K562 (cell line): ENCODE data around the gene IPO11. TPM values are rescaled to one million over a fixed set of nuclear protein-coding genes. Genes with fewer than 3 reads are reported as not detected.

ENCODE experiments used
- ATAC-seq: fragments of 200-7000 bp; cut with Tn5 transposase; 3 replicates; pipeline ENCODE4 v1.9.1; 2020; ENCODE audit warnings: moderate library complexity
- BruUV-seq: library from RNA; stranded (reverse); fragments of 400-500 nt; replicated peaks from 2 replicates; lab custom pipeline; 2021; lab: Mats Ljungman, UMichigan
- CTCF ChIA-PET: fragments of 300-600 bp; formaldehyde crosslinking; extraction: SDS; loops from one replicate; lab custom pipeline; 2021; ENCODE audit warnings: low intra/inter-chr PET ratio; lab: Yijun Ruan, JAX
- POLR2A ChIA-PET: fragments of 300-600, 350-650 bp; sonication (Branson Sonifier 250); formaldehyde crosslinking; extraction: SDS; loops from one replicate; lab custom pipeline; 2021; ENCODE audit warnings: antibody characterized with exemption, inconsistent platforms; lab: Yijun Ruan, JAX
- DNase-seq, 4 experiments: peaks; one replicate each; pipeline versions ENCODE4 v3.0.0 to v3.0.0-alpha.2; 2011 to 2018; ENCODE audit warnings: low spot score in 3 of 4, mixed read lengths in 3 of 4; ENCODE audit errors: extremely low read depth in 1 of 4
- FAIRE-seq: peaks from 2 replicates; lab custom pipeline; 2011; peaks lifted over from hg19 to GRCh38; lab: Jason Lieb, UNC
- H2AFZ ChIP-seq: 2 replicates; pipeline ENCODE4 v1.6.0; 2011; ENCODE audit warnings: low read depth, low read length, control low read depth, inconsistent platforms
- H3K27ac ChIP-seq: fragments of 200-600 bp; 3 replicates; pipeline ENCODE4 v1.8.0; 2011; ENCODE audit warnings: low read depth, mild to moderate bottlenecking, control low read depth, inconsistent platforms, low read length, moderate library complexity, mixed read lengths; ENCODE audit errors: extremely low read depth
- H3K27me3 ChIP-seq, 2 experiments: fragments of 300-600 bp in 1 of 2; 2 replicates in 1 of 2; 3 replicates in 1 of 2; pipeline versions ENCODE4 v1.6.0 to v1.8.0; 2011; ENCODE audit warnings: inconsistent platforms in 2 of 2, low read length in 2 of 2, mild to moderate bottlenecking in 1 of 2, mixed read lengths in 1 of 2, moderate library complexity in 1 of 2; ENCODE audit not compliant: control insufficient read depth in 2 of 2, insufficient read depth in 2 of 2
- H3K36me3 ChIP-seq: fragments of 300-600 bp; 3 replicates; pipeline ENCODE4 v1.8.0; 2011; ENCODE audit warnings: mild to moderate bottlenecking, low read length, inconsistent platforms; ENCODE audit not compliant: control insufficient read depth, insufficient read depth
- H3K4me1 ChIP-seq, 2 experiments: fragments of 200-600 bp in 1 of 2; replicated peaks in 1 of 2; 2 replicates in 1 of 2; 3 replicates in 1 of 2; pipeline versions ENCODE4 v1.5.1 to v1.8.0; 2011; ENCODE audit warnings: inconsistent platforms in 2 of 2, low read length in 2 of 2, mild to moderate bottlenecking in 1 of 2, mixed read lengths in 1 of 2, moderate library complexity in 1 of 2; ENCODE audit not compliant: control insufficient read depth in 2 of 2, insufficient read depth in 2 of 2
- H3K4me2 ChIP-seq: 2 replicates; pipeline ENCODE4 v1.6.1; 2011; ENCODE audit warnings: low read length, control low read depth, inconsistent platforms, mixed read lengths; ENCODE audit not compliant: insufficient read depth
- H3K4me3 ChIP-seq: fragments of 200-600 bp; sonication (generic), shearing (Covaris generic); 2 replicates; pipeline ENCODE4 v1.5.1; 2016; ENCODE audit warnings: control low read depth, inconsistent platforms
- H3K79me2 ChIP-seq: fragments of 200-600 bp; 3 replicates; pipeline ENCODE4 v1.8.0; 2011; ENCODE audit warnings: low read length, inconsistent platforms; ENCODE audit not compliant: control insufficient read depth, insufficient read depth
- H3K9ac ChIP-seq, 2 experiments: 2 replicates each; pipeline versions ENCODE4 v1.6.0 to v1.6.1; 2011; ENCODE audit warnings: low read depth in 2 of 2, low read length in 2 of 2, control low read depth in 1 of 2, inconsistent platforms in 1 of 2, mild to moderate bottlenecking in 1 of 2, mixed read lengths in 1 of 2; ENCODE audit not compliant: insufficient read depth in 1 of 2
- H3K9me1 ChIP-seq: one replicate; pipeline ENCODE4 v1.6.0; 2011; ENCODE audit warnings: inconsistent platforms, mild to moderate bottlenecking, low read length, moderate library complexity; ENCODE audit not compliant: control insufficient read depth, insufficient read depth
- H3K9me3 ChIP-seq: replicated peaks from 2 replicates; pipeline ENCODE4 v1.5.1; 2011; ENCODE audit warnings: low read depth, low read length, inconsistent platforms; ENCODE audit not compliant: control insufficient read depth, insufficient read depth
- H4K20me1 ChIP-seq: replicated peaks from 2 replicates; pipeline ENCODE4 v1.6.1; 2011; ENCODE audit warnings: low read length, inconsistent platforms, mixed read lengths; ENCODE audit not compliant: control insufficient read depth, insufficient read depth
- CBX3 ChIP-seq, 2 experiments: IDR thresholded peaks; 1 replicate in 1 of 2; 2 replicates in 1 of 2; pipeline ENCODE4 v1.6.1; 2012; ENCODE audit warnings: inconsistent platforms in 2 of 2, low read length in 2 of 2, borderline replicate concordance in 1 of 2, control low read depth in 1 of 2
- HCFC1 ChIP-seq: IDR thresholded peaks from 2 replicates; pipeline ENCODE4 v1.6.1; 2012; ENCODE audit warnings: low read depth, low read length, improper control_type of control experiment
- KLF1 ChIP-seq: fragments of 450-650 bp; IDR thresholded peaks from 2 replicates; pipeline ENCODE4 v1.6.1; 2016; ENCODE audit warnings: missing genetic modification characterization, missing compliant biosample characterization
- SMAD4 ChIP-seq: fragments of 250-450 bp; sonication (Bioruptor Pico); conservative IDR thresholded peaks from 2 replicates; pipeline ENCODE4 v1.8.0; 2021; ENCODE audit warnings: inconsistent platforms, mild to moderate bottlenecking, moderate library complexity
- SUPT5H ChIP-seq: fragments of 450-650 bp; IDR thresholded peaks from 2 replicates; pipeline ENCODE4 v1.6.1; 2016
- ZC3H11A ChIP-seq: IDR thresholded peaks from 2 replicates; pipeline ENCODE4 v1.6.1; 2012; ENCODE audit warnings: low read depth, low read length, improper control_type of control experiment
- ZNF212 ChIP-seq: fragments of 450-650 bp; formaldehyde crosslinking; IDR thresholded peaks from 2 replicates; pipeline ENCODE4 v1.4.0; 2020; ENCODE audit warnings: mild to moderate bottlenecking
- ZNF561 ChIP-seq: fragments of 450-650 bp; formaldehyde crosslinking; conservative IDR thresholded peaks from 2 replicates; pipeline ENCODE4 v1.4.0; 2020; ENCODE audit warnings: mild to moderate bottlenecking, moderate library complexity
- WGBS: fragments of 100-300 bp; shearing (Covaris generic); methylation state at CpG from one replicate; pipeline ENCODE4 v1.1.6; 2016; ENCODE audit warnings: low coverage, mixed read lengths; ENCODE audit not compliant: insufficient coverage; ENCODE audit errors: missing lambda C conversion rate; 5-methylcytosine and 5-hydroxymethylcytosine counted together
- in situ Hi-C: fragments of 300-500 bp; cut with MboI; formaldehyde crosslinking; loops from 4 replicates; pipeline ENCODE4 v1.15.0; 2018; ENCODE audit warnings: inconsistent platforms, mixed read lengths
- intact Hi-C: fragments of 100-400 bp; cut with micrococcal nuclease; formaldehyde crosslinking; loops from 2 replicates; pipeline ENCODE4 v1.14.2; 2022
- polyA plus RNA-seq, 8 experiments: library from polyadenylated mRNA; depleted of rRNA in 4 of 8; stranded (reverse) in 5 of 8; unstranded in 3 of 8; fragments of >200 nt; fragmentation: Nextera tagmentation in 2 of 8; fragmentation: Illumina TruSeq in 1 of 8; extraction: Ambion mirVana in 2 of 8; extraction: Trizol in 1 of 8; gene quantifications; 2 replicates each; pipeline versions ENCODE4 v1.2.1 to v1.2.3, GENCODE V29; 2011 to 2014; ENCODE audit warnings: inconsistent platforms in 1 of 8, missing spikeins in 1 of 8
- total RNA-seq, 7 experiments: library from RNA; depleted of rRNA in 6 of 7; stranded (reverse); fragments of >200 nt in 6 of 7; fragmentation: Illumina TruSeq in 2 of 7; extraction: Trizol in 2 of 7; gene quantifications; 2 replicates each; pipeline versions ENCODE4 v1.2.1 to v1.2.3, GENCODE V29; 2011 to 2021; ENCODE audit warnings: low replicate concordance in 1 of 7
- TF ChIP-seq, protein P1 (sequence below): fragments of 250-450 bp; sonication (Bioruptor Pico); IDR thresholded peaks from 2 replicates; pipeline ENCODE4 v1.5.0; 2021; ENCODE audit warnings: mild to moderate bottlenecking, moderate library complexity
- TF ChIP-seq, protein P2 (sequence below): sonication (generic); formaldehyde crosslinking; IDR thresholded peaks from 2 replicates; pipeline ENCODE4 v1.8.1; 2023; ENCODE audit warnings: missing genetic modification reagents, mild to moderate bottlenecking, borderline replicate concordance
- TF ChIP-seq, protein P3 (sequence below): IDR thresholded peaks from 2 replicates; pipeline ENCODE4 v1.6.1; 2016; ENCODE audit warnings: missing genetic modification characterization, missing compliant biosample characterization
- TF ChIP-seq, protein P4 (sequence below): fragments of 250-450 bp; sonication (Bioruptor Pico); IDR thresholded peaks from 2 replicates; pipeline ENCODE4 v1.8.0; 2021; ENCODE audit warnings: mild to moderate bottlenecking, moderate library complexity

Gene IPO11
- total and polyA plus RNA-seq, 9 of the 15 experiments (the other 6 are each of a cell fraction or from before 2014, with no cell fraction given), result 38.7 to 96.0 (median 70.9) TPM

DNA sequence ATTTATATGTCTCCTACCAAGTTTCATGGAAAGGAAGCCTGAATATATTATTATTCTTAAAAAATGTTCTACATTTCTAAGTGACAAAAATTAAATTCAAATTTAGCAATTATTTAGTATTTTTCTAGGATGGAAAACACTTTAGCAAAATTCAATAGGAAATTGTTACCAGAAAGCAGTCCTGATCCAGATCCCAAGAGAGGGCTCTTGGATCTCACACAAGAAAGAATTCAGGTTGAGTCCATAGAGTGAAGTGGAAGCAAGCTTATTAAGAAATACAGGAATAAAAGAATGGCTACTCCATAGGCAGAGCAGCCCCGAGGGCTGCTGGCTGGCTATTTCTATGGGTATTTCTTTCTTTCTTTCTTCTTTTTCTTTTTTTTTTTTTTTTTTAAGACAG lies 210.7 kb downstream of the IPO11 start:
- Histone ChIP-seq H3K9me3 (no peaks in the 10 kb centered on the region), H3K9me1 (no peaks in the 10 kb centered on the region), H4K20me1 (no peaks in the 10 kb centered on the region), H3K9ac (no peak overlapping the region), H3K36me3 (peaks cover 20% of the 10 kb centered on the region), H3K79me2 (peaks cover 6% of the 10 kb centered on the region; the same call in 2 of the 3 replicates), H3K27ac (no peak overlapping the region), H3K27me3 (no peaks in the 10 kb centered on the region), H3K4me2 (no peak overlapping the region), H2AFZ (no peak overlapping the region), H3K4me3 (no peak overlapping the region), H3K4me1 (peaks cover 0 to 7% of the 10 kb centered on the region in 2 experiments; a peak in 1 of 5 replicates)
- ATAC-seq (no peak), DNase-seq (no peak), FAIRE-seq (no peak)
- intact Hi-C loops, result no loop called here
- in situ Hi-C loops, result no loop called here
- BruUV-seq, result no TSS peak
- WGBS, result 100% methylated on average over 1 of the region's 1 CpG
- ChIA-PET CTCF (no interaction called here), POLR2A (interaction anchor here (0.5 to 1.2 kb wide), 4 partner anchors 9 to 167 kb away, joined by 3 read pairs; no protein-coding TSS in a partner anchor)
- TF ChIP-seq ZC3H11A (no peak), SUPT5H (no peak), HCFC1 (no peak), CBX3 (IDR thresholded peaks at IDR 0.05; ENCODE audit: borderline replicate concordance in 1 of 2, low read length in 2 of 2) (no peak), SMAD4 (CRISPR knock-in tag) (no peak), ZNF561 (CRISPR knock-in tag) (no peak), ZNF212 (CRISPR knock-in tag) (no peak), KLF1 (tag) (no peak)
- TF ChIP-seq, protein P1, sequence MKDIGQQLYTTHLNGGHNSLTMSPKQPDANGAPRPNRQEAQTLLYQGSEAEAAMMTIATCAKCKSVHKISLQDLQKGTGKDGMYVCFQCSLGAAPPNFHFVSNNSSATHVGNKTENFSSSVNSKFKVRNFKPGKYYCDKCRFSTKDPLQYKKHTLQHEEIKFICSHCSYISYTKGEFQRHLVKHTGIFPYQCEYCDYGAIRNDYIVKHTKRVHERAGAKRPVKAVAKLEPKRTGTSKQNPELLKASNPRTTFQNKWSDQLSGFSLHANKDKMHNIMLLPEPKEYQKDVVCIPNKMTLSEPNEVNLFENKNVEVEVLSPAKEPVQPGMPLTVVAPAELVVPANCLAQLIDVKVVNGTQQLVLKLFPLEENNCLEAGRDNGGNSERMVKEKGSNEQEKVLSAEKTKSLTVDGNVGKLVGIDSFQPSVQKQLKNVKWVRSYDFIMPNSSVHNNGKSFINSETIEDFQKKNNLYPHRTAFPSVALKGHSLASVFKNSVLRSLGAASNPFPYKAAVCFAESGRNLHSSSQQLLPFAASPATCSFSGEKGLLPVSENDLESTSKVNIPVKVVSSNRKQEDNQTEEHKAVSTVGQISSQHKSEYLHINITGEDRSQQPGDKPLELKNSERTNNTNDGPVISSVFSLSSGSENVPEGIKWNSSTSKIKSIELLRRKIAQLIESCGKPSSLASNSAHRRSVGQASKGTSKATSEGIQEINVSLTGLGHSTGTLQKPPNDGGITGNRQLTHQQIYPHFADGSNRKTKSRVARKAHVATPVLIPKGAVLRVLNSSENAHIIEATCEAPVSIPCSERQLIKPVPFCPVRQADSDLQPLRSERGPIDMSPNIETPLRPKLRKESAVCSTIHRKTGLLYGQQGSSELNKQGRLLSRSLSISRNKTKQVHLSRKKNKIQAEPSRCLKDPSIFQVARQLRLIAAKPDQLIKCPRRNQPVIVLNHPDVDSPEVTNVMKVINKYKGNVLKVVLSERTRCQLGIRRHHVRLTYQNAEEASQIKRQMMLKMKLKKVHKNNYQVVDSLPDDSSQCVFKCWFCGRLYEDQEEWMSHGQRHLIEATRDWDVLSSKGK, result no peak
- TF ChIP-seq, protein P2, sequence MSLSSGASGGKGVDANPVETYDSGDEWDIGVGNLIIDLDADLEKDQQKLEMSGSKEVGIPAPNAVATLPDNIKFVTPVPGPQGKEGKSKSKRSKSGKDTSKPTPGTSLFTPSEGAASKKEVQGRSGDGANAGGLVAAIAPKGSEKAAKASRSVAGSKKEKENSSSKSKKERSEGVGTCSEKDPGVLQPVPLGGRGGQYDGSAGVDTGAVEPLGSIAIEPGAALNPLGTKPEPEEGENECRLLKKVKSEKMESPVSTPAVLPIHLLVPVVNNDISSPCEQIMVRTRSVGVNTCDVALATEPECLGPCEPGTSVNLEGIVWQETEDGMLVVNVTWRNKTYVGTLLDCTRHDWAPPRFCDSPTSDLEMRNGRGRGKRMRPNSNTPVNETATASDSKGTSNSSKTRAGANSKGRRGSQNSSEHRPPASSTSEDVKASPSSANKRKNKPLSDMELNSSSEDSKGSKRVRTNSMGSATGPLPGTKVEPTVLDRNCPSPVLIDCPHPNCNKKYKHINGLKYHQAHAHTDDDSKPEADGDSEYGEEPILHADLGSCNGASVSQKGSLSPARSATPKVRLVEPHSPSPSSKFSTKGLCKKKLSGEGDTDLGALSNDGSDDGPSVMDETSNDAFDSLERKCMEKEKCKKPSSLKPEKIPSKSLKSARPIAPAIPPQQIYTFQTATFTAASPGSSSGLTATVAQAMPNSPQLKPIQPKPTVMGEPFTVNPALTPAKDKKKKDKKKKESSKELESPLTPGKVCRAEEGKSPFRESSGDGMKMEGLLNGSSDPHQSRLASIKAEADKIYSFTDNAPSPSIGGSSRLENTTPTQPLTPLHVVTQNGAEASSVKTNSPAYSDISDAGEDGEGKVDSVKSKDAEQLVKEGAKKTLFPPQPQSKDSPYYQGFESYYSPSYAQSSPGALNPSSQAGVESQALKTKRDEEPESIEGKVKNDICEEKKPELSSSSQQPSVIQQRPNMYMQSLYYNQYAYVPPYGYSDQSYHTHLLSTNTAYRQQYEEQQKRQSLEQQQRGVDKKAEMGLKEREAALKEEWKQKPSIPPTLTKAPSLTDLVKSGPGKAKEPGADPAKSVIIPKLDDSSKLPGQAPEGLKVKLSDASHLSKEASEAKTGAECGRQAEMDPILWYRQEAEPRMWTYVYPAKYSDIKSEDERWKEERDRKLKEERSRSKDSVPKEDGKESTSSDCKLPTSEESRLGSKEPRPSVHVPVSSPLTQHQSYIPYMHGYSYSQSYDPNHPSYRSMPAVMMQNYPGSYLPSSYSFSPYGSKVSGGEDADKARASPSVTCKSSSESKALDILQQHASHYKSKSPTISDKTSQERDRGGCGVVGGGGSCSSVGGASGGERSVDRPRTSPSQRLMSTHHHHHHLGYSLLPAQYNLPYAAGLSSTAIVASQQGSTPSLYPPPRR, result no peak
- TF ChIP-seq, protein P3, sequence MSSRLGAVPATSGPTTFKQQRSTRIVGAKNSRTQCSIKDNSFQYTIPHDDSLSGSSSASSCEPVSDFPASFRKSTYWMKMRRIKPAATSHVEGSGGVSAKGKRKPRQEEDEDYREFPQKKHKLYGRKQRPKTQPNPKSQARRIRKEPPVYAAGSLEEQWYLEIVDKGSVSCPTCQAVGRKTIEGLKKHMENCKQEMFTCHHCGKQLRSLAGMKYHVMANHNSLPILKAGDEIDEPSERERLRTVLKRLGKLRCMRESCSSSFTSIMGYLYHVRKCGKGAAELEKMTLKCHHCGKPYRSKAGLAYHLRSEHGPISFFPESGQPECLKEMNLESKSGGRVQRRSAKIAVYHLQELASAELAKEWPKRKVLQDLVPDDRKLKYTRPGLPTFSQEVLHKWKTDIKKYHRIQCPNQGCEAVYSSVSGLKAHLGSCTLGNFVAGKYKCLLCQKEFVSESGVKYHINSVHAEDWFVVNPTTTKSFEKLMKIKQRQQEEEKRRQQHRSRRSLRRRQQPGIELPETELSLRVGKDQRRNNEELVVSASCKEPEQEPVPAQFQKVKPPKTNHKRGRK (tag), result no peak
- TF ChIP-seq, protein P4, sequence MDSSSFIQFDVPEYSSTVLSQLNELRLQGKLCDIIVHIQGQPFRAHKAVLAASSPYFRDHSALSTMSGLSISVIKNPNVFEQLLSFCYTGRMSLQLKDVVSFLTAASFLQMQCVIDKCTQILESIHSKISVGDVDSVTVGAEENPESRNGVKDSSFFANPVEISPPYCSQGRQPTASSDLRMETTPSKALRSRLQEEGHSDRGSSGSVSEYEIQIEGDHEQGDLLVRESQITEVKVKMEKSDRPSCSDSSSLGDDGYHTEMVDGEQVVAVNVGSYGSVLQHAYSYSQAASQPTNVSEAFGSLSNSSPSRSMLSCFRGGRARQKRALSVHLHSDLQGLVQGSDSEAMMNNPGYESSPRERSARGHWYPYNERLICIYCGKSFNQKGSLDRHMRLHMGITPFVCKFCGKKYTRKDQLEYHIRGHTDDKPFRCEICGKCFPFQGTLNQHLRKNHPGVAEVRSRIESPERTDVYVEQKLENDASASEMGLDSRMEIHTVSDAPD (CRISPR knock-in tag), result no peak
